GM21526 (cell line): ENCODE results near the gene VAMP3.

Experiments used
- ATAC-seq: cut with Tn5 transposase; IDR thresholded peaks from one replicate; pipeline ENCODE4 v1.9.1; 2021; ENCODE audit warnings: moderate library complexity; ENCODE audit not compliant: unreplicated experiment, low FRiP score

Gene VAMP3, protein sequence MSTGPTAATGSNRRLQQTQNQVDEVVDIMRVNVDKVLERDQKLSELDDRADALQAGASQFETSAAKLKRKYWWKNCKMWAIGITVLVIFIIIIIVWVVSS

DNA sequence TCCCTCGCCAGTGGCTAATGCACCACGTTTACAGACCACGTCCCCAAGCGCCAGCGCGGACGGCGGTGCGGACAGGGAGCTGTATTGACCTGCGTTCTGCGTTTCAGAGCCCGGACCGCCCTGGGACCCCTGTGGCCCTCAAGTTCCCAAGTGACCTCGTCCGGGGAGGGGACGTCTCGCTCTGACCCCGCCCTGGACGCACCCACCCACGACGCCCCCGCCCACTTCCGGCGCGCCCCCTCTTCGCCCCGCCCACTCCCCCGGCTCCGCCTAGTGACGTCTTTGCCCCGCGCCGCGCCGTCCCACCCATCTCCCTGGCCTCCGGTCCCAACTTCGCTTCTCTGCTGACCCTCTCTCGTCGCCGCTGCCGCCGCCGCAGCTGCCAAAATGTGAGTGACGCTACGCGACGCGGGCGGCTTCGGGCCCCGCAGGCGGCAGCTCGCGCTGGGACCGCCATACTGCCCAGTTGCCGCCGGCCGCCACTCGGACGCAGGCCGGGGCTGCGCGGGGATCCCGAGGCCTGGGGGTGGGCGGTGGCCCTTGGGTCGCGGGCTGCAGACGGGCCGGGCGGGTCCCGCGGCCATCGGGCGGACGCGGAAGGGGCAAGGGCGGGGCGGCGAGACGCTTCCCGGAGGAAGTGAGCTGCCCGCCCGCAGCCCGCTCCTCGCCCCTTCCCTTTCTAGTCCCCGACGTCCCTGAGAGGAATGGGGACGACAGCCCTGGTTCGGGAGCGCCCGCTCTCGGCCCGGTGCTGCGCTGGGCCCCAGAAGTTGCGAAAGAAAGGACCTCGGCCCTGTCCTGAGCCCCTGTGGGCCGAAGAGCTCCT, at the start of gene VAMP3:
Gene VAMP3, plus strand, starts transcription at position 300 of the 826 bp plus-strand sequence. Its CDS starts 88 bp downstream, at position 388.
- peak; percentile 75 for ATAC-seq

DNA sequence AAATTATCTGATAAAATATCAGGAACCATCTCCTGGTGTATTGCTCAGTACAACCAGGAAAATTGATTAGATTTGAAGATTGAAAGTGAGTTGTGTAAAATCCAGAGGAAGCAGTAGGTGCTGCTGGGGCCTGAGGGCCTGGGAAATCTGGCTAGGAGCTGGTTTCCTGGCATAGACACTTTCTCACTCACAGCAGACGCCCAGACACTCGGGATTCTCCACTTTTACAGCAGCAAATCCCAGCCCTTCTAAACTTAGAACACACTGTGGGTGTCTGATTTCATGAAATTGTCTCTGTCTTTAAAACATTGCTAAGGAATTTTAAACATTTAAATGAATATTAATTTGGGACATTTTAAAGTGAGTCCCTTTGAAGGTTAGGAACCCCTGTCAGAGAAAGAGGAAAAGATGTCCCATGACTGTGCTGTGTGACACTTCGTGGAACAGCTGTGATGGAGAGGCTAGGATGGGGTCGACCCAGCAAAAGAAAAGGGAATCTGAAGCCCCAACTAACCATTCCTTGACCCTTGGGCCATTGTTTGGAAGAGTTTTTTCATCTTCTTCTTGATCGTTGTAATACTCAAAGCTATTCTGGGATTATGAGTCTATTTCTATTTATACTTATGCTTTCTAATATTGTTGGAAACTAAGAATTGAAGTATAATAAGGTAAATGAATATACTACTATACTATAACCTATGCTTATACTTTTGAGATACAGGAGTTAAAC, 49.0 kb upstream of the VAMP3 start:
- no peak for ATAC-seq

DNA sequence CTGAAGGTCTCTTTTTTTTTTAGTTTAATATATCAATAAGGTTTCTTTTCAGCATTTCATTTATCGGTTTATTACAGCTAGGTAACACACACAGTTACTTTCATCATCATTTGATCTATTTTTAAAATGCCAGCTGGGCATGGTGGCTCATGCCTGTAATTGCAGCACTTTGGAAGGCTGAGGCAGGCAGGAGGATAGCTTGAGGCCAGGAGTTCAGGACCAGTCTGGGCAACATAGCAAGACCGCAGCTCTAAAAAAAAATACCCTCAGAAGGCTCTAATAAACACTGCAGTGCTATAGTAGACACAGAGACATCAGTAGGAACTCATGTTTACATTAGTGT, 48.5 kb upstream of the VAMP3 start:
- no peak for ATAC-seq

DNA sequence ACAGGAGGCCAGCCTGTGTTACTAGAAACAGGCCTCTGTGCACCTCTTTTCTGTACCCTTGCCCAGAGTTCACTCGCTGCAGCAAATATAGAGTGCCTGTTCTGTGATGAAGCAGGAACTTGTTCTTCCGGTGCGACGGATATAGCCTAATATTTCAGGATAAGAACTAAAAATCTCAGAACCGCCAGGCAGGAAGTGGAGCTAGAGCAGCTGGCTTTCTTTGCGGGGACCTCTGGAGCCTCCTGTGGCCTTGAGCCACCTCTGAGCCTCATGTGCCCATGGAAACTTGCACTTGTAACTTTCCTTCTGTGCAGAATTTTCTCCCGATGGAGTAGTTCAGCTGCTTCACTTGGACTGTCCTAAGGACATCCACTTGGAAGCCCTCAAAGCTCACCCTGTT, 44.5 kb upstream of the VAMP3 start:
- no peak for ATAC-seq

DNA sequence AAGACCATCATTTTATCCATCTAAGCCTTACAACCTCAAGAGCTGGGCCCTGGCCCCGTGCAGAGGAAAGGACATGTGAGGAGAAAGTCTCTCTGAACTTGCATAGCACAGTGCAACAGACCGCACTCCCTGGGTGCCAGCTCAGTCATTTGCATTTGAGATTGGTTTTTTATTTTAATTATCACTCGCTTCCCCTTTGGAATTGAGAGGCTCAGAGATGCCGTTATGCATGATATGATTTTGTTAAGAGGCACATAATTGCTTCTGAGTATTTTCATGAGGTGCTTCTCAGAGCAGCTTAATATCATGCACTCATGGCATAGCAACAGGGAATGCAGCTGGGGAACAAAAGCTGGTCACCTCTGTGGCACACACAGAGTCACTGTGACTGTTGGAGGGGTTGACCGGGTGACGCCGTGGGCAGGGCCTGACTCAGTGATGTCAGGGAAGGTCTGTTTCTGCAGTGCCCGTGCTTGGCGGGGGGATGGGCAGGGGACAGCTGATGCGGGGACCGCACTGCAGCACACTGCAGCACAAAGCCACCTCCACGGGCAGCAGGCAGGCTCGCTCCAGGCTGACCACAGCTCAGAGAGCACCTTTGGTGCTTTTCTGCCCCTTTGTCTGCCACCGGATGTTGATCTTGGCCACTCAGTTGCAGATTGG, 43.2 kb upstream of the VAMP3 start:
- ATAC-seq: no peak

DNA sequence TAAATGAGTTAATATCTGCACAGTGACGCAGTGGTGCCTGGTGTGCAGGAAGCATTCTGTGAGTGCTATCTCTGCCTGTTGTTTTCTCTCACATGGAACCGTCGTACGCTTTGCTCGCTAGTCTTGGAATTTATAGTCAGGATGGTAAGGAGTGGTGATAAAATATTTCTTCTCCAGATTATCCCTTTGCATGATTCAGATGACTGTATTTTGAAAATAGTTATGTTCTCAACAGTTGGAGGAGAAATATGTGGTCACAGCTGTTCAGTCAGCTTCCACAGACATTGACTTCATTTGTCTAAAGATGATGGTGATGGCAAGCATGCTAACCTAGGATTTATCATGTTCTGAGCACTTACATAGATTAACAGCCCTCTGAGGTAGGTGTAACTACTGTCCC, 41.3 kb upstream of the VAMP3 start:
- ATAC-seq: no peak

DNA sequence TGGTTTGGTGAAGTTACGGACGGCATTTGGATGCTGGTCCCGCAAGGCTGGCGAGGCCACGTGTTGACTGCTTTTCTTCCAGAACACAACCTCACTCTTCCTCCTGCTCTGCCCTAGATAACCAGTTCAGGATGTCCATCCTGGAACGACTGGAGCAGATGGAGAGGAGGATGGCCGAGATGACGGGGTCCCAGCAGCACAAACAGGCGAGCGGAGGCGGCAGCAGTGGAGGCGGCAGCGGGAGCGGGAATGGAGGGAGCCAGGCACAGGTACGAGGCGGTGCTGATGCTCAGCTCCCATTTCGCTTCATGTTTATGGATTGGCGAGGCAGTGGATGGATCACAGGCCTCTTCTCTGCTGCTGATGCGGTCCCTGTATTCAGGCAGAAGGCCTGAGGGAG, 38.8 kb upstream of the VAMP3 start:
- ATAC-seq: no peak

DNA sequence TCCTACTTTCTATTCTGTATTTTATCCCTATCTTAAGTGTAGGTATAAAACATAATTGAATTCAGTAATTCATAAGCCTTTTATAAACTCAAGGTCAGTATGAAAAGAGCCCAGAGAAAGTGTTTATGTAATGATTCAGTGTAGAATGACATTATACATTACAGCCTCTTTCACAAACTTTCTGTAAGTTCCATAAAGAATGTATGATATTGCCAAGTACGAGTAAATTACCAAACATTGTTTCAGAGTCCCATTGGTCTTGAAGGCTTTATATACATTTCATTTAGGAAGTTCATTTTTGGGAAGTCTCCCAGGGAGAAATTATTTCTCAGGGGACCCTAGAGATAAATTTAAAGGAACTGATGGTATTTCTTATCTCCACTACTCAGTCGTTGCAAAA, 37.8 kb upstream of the VAMP3 start:
- ATAC-seq: no peak

DNA sequence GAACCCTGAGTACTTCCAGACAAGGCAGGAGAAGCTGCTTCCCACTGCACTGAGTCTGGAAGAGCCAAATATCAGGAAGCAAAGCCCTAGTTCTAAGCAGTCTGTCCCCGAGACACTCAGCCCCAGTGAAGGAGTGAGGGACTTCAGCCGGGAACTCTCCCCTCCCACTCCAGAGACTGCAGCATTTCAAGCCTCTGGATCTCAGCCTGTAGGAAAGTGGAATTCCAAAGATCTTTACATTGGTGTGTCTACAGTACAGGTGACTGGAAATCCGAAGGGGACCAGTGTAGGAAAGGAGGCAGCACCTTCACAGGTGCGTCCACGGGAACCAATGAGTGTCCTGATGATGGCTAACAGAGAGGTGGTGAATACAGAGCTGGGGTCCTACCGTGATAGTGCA, 33.1 kb upstream of the VAMP3 start:
- no peak for ATAC-seq

DNA sequence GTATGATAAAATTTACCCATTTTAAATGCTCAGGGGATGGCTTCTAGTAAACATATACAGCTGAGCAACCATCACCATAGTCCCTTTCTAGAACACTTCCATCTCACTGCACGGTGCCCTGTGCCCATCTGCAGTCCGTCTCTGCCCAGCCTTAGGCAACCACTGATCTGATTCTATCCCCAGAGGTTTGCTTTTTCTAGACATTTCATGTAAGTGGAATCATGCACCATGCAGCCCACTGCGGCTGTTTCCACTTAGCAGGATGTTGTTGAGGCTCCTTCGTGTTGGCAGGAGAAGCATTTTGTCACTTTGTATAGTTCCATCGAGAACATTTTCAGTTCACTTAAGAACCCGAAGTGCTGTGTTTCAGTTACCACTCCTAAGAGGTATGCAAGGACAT, 27.8 kb upstream of the VAMP3 start:
- ATAC-seq: no peak

DNA sequence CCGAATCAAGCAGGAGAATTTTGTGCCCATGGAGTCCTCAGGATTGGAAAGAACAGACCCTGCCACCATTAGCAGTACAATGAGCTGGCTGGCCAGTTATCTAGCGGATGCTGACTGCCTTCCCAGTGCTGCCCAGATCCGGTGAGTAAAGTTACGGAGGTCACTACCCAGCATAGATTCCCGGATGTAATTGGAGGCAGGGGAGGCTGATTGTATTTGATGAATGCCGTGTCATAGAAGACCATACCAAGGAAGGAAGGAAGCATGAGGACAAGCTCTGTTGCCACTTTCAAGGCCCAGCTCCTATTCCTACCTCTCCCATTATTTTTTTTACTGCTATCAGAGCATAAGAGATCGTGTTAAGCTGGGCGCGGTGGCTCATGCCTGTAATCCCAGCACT, 26.2 kb upstream of the VAMP3 start:
- ATAC-seq: no peak

DNA sequence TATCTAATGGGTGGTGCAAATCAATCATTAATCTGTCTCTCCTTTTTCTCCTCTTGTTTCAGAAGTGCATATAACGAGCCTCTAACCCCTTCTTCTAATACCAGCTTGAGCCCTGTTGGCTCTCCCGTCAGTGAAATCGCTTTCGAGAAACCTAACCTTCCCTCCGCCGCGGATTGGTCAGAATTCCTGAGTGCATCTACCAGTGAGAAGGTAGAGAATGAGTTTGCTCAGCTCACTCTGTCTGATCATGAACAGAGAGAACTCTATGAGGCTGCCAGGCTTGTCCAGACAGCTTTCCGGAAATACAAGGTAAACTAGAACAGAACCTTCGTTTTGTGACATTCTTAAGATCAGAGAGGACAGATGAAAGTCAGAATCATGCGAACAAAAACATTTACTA, 25.3 kb upstream of the VAMP3 start:
- ATAC-seq: no peak

DNA sequence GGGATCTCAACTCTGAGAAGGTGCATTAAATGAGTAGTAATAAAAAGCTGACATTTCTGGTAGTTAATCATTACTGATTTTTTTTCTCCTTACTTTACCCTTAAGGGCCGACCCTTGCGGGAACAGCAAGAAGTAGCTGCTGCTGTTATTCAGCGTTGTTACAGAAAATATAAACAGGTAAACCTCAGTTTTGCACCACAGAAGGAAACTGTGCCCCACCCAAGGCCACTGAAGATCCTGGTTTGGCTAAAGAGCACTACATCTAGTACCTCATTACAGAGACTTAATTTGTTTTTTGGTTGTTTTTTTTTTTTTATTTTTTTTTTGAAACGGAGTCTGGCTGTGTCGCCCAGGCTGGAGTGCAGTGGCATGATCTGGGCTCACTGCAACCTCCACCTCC, 23.5 kb upstream of the VAMP3 start:
- no peak for ATAC-seq

DNA sequence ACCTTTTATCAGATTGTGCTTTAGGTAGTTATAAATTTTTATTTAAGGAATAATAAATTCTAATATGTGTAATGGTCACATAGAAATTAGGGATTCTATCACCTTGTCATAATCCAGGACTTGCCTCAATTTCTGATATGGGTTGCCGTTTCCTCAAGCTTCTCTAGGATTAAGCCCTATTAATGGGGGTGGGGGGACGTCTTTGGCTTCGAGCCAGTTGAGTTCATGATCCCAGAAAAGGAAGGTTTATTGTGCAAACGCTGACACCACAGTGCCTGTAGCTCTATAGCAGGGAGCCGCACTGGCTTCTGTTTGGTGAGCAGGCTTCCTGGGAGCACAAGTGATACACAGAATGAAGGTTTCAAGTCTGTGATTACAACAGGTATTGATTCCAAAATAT, 22.0 kb upstream of the VAMP3 start:
- no peak for ATAC-seq

DNA sequence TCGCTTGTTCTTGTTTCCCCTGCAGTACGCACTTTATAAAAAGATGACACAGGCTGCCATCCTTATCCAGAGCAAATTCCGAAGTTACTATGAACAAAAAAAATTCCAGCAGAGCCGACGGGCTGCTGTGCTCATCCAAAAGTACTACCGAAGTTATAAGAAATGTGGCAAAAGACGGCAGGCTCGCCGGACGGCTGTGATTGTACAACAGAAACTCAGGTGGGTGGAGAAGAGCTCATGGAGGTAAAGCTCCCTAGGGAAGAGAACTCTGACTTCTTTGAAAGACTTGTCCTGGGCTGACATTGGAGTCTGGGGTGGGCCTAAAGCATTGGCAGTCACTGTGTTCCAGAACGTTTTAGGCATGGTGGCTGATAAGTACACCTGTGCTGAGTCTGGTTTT, 19.9 kb upstream of the VAMP3 start:
- no peak for ATAC-seq

DNA sequence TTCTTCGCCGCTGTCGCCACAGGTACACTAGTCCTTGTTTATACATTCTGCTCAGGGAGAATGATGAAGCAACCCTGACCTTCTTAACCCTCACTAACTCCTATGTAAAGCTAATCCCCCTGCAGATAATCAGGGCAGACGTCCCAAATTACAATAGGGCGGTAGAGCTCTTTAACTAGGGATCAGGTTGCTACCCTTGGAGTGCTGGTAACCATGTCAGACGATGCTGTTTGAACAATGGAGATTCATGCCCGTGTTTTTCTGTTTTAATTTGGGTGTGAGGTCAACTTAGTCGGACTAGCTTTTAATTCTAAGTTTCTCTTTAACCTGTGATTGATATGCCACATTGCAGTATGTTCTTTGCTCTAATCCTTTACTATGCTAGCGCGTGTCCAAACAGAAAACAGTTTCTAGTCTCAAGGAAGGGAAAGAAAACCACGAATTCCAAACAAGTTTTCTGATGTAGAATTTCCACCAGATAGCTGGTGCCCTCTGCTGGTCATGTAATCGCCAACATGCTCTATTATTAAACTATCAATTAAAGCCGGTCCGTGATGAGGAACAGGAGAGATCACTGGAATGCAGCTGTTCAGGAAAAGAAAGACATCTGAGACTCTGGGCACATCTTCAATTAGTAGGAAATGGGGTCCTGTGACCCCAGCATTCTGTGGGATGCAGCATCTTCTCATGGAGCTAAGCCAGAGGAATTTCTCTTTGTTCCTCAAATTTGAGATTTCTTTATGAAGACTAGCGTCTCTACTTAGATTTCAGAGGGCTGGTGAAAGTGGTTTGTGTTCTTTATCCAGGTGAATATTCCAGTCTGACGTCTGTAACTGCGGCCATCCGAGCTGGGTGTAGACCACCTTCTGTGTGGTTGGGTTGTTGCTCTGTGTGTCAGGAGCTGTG, 18.3 kb upstream of the VAMP3 start:
- ATAC-seq: no peak

DNA sequence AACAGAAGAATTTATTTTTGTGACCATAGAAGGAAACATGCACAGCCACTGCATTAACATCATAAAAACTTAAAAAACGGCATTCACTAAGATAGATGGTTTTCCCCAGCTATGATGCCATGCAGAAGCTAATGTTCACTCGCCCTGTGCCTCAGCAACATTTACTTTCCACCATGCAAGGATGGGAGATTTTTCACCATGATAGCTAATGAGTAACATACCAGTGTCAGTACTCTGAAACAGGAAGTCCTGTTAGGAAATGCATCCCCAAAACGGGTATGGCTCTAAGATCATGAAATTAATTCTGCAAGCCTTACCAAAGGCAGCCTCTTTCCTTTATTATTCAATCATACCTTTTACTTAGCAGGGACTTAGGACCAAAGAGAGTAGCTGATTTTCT, 17.5 kb upstream of the VAMP3 start:
- ATAC-seq: no peak

DNA sequence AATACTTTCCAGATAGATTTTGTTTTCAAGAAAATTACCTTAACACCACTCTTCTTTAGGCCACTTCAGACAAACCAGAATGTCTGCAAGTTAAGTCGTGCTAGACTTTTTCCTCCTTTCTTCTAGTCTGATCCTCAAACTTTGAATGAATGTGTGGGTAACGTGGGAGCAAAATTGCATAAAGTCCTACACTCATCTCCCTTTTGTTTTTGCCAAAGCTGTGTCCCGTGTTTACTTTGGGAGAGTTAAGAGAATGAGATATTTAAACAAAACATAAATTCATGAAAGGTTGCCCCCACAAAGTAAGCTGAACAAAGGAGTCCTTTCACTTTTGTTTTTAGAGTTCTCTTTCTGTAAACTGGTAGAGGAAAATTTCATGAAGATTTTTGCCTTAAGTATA, 16.9 kb upstream of the VAMP3 start:
- ATAC-seq: no peak

DNA sequence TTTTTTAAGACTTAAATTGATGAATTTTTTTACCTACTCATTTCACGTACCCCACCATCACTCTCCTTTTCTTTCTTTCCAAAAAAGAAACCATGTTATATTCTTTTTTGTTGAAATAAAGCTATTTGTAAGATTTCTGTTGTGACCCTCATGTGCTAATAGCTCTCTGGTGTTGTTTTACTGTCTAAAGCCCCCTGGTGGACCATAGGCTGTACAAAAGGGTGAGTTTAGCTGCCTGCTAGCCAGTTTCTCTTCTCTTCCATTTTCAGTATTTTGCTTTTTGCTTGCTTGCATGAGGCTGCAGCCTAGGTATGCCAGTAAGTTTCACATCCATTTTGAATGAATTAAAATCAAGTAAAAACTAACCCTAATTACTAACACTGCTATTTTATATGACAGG, 15.6 kb upstream of the VAMP3 start:
- ATAC-seq: no peak

DNA sequence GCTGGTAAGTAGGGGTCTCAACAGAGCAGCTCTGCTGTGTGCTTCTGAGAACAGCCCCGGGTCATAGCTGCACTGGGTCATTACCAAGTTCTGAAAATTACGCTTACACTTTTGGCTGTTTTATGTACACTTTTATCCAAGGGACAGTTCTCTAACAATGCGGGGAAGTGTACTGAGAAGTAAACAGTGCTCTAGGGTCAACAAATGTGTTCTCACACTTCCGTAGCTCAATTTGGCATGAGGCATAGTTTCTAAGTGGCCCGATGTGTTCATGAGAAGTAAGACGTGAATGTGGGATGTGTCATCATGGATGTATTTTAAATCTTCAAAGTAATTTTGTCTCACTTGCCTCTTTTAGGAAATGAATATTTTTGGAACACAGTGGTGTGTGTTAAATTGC, 10.9 kb upstream of the VAMP3 start:
- ATAC-seq: no peak
